OCI-LY7 (cell line): Measurements from ENCODE around the gene IPO9. TPM values are rescaled to one million over a fixed set of nuclear protein-coding genes. Genes with fewer than 3 reads are reported as not detected.

Experiments
- BruUV-seq: library from RNA; stranded (reverse); fragments of 400-500 nt; replicated peaks from 2 replicates; lab custom pipeline; 2021; lab: Mats Ljungman, UMichigan
- CTCF ChIA-PET: fragments of 300-600 bp; sonication (Branson Sonifier 250); formaldehyde crosslinking; loops from one replicate; lab custom pipeline; 2022; ENCODE audit warnings: antibody characterized with exemption; ENCODE audit not compliant: unreplicated experiment; lab: Charles Lee
- POLR2A ChIA-PET: fragments of 300-600 bp; sonication (Branson Sonifier 250); formaldehyde crosslinking; loops from one replicate; lab custom pipeline; 2022; ENCODE audit warnings: antibody characterized with exemption; lab: Charles Lee
- DNase-seq: peaks from one replicate; pipeline ENCODE4 v3.0.0-alpha.2; 2015; ENCODE audit warnings: low spot score
- H2AFZ ChIP-seq: fragments of 200-600 bp; sonication (generic), shearing (Covaris generic); 2 replicates; pipeline ENCODE4 v1.6.1; 2014; ENCODE audit warnings: mild to moderate bottlenecking, antibody characterized with exemption, low read length, moderate library complexity
- H3K27ac ChIP-seq: fragments of 200-600 bp; sonication (generic); 2 replicates; pipeline ENCODE4 v1.5.1; 2014; ENCODE audit warnings: mixed run types, low read depth, mild to moderate bottlenecking, moderate library complexity, low read length, inconsistent platforms; ENCODE audit not compliant: poor library complexity, severe bottlenecking
- H3K36me3 ChIP-seq: fragments of 200-600 bp; sonication (generic); 2 replicates; pipeline ENCODE4 v1.6.1; 2014; ENCODE audit warnings: mild to moderate bottlenecking, antibody characterized with exemption, low read length, moderate library complexity, mixed read lengths; ENCODE audit not compliant: insufficient read depth
- H3K4me1 ChIP-seq: fragments of 200-600 bp; sonication (generic); 2 replicates; pipeline ENCODE4 v1.5.1; 2014; ENCODE audit warnings: mild to moderate bottlenecking, low read length; ENCODE audit not compliant: insufficient read depth, poor library complexity, severe bottlenecking
- H3K4me2 ChIP-seq: fragments of 200-600 bp; sonication (generic); 2 replicates; pipeline ENCODE4 v1.6.1; 2014; ENCODE audit warnings: mild to moderate bottlenecking, low read length
- H3K4me3 ChIP-seq: fragments of 200-600 bp; sonication (generic); 2 replicates; pipeline ENCODE4 v1.5.1; 2014; ENCODE audit warnings: mild to moderate bottlenecking, low read depth, low read length; ENCODE audit not compliant: poor library complexity, severe bottlenecking
- H3K79me2 ChIP-seq: fragments of 200-600 bp; sonication (generic); 2 replicates; pipeline ENCODE4 v1.6.1; 2016; ENCODE audit warnings: low read depth, mild to moderate bottlenecking, low read length, moderate library complexity, mixed read lengths; ENCODE audit not compliant: insufficient read depth
- H3K9me2 ChIP-seq: fragments of 200-600 bp; sonication (generic); 2 replicates; pipeline ENCODE4 v1.6.1; 2016; ENCODE audit warnings: mild to moderate bottlenecking, low read length, mixed read lengths; ENCODE audit not compliant: insufficient read depth
- H3K9me3 ChIP-seq: fragments of 200-600 bp; sonication (generic); 2 replicates; pipeline ENCODE4 v1.6.1; 2014; ENCODE audit warnings: mild to moderate bottlenecking, mixed run types, low read length, mixed read lengths
- H4K20me1 ChIP-seq: fragments of 200-600 bp; sonication (generic); 2 replicates; pipeline ENCODE4 v1.6.1; 2014; ENCODE audit warnings: mild to moderate bottlenecking, antibody characterized with exemption, low read length, moderate library complexity, mixed read lengths; ENCODE audit not compliant: insufficient read depth
- CTCF ChIP-seq: fragments of 200-600 bp; sonication (generic); conservative IDR thresholded peaks from 2 replicates; pipeline ENCODE4 v1.5.1; 2014; ENCODE audit warnings: mild to moderate bottlenecking, antibody characterized with exemption, low read length, moderate library complexity, mixed read lengths
- EZH2phosphoT487 ChIP-seq: fragments of 200-600 bp; sonication (generic); IDR thresholded peaks from 2 replicates; pipeline ENCODE4 v1.6.1; 2018; ENCODE audit warnings: low read depth, borderline replicate concordance, mild to moderate bottlenecking, mixed run types, antibody characterized with exemption, low read length, moderate library complexity, mixed read lengths
- intact Hi-C: fragments of 100-400 bp; cut with micrococcal nuclease; formaldehyde crosslinking; loops from one replicate; pipeline ENCODE4 v1.10.0; 2022; ENCODE audit not compliant: unreplicated experiment
- total RNA-seq, 2 experiments: library from RNA; depleted of rRNA in 1 of 2; stranded (reverse); fragments of >200 nt in 1 of 2; shearing (Covaris generic) in 1 of 2; gene quantifications; 2 replicates each; pipeline ENCODE4 v1.2.3, GENCODE V29; 2014 to 2022

Gene IPO9
- total RNA-seq, 2 experiments from 2014 or later = 47.2 to 67.9 TPM

GRCh38 chr1:201806801-201807200 lies 22.2 kb upstream of the IPO9 start:
- no TSS peak for BruUV-seq
- H3K4me3 ChIP-seq = no peak overlapping the region
- ChIA-PET CTCF (no interaction called here), POLR2A (interaction anchor here (0.9 to 1.8 kb wide), 2 partner anchors 21 to 44 kb away, joined by 3 to 5 read pairs; no protein-coding TSS in a partner anchor)
- no peak for TF ChIP-seq EZH2phosphoT487
- H3K36me3 ChIP-seq = peaks cover 26% of the 10 kb centered on the region
- H3K79me2 ChIP-seq = no peaks in the 10 kb centered on the region
- 0 out of 2 replicates have a peak, but pooled peaks cover 4% of the 10 kb centered on the region for H3K9me3 ChIP-seq
- no peak for DNase-seq
- no peak overlapping the region for H3K27ac ChIP-seq
- intact Hi-C loops = no loop called here
- no peak overlapping the region for H3K4me2 ChIP-seq
- H4K20me1 ChIP-seq = no peaks in the 10 kb centered on the region
- H3K4me1 ChIP-seq = no peaks in the 10 kb centered on the region
- H3K9me2 ChIP-seq = no peaks in the 10 kb centered on the region
- no peak overlapping the region for H2AFZ ChIP-seq

- no peak overlapping the region for H3K4me2 ChIP-seq
- intact Hi-C loops = no loop called here
Observed at GRCh38 chr1:201807958-201808632, 20.9 kb upstream of the IPO9 start.

GRCh38 chr1:201808633-201808990 lies 20.3 kb upstream of the IPO9 start:
- Histone ChIP-seq H3K4me2 (no peak overlapping the region), H3K4me1 (no peaks in the 10 kb centered on the region), H3K27ac (no peak overlapping the region), H3K9me2 (no peaks in the 10 kb centered on the region), H3K9me3 (0 out of 2 replicates have a peak, but pooled peaks cover 4% of the 10 kb centered on the region), H3K4me3 (no peak overlapping the region), H3K36me3 (peaks cover 33% of the 10 kb centered on the region), H2AFZ (no peak overlapping the region), H4K20me1 (no peaks in the 10 kb centered on the region), H3K79me2 (no peaks in the 10 kb centered on the region)
- POLR2A ChIA-PET = no interaction called here
- DNase-seq = no peak
- intact Hi-C loops = no loop called here
- BruUV-seq = no TSS peak
- TF ChIP-seq EZH2phosphoT487 (no peak), CTCF (no peak)
- CTCF ChIA-PET = no interaction called here

More at GRCh38 chr1:201807958-201808632, 20.9 kb upstream of the IPO9 start:
- peaks cover 34% of the 10 kb centered on the region for H3K36me3 ChIP-seq
- ChIA-PET POLR2A (interaction anchor here (0.6 to 1.8 kb wide), 4 partner anchors 19 to 1271 kb away, joined by 3 to 5 read pairs (median 4); no protein-coding TSS in a partner anchor), CTCF (no interaction called here)
- no TSS peak for BruUV-seq
- no peak overlapping the region for H3K27ac ChIP-seq
- H3K9me3 ChIP-seq = 0 out of 2 replicates have a peak, but pooled peaks cover 4% of the 10 kb centered on the region
- TF ChIP-seq CTCF (no peak), EZH2phosphoT487 (no peak)
- no peak for DNase-seq
- H3K9me2 ChIP-seq = no peaks in the 10 kb centered on the region
- H3K4me3 ChIP-seq = no peak overlapping the region
- H3K4me1 ChIP-seq = no peaks in the 10 kb centered on the region
- H2AFZ ChIP-seq = no peak overlapping the region
- H3K79me2 ChIP-seq = no peaks in the 10 kb centered on the region
- H4K20me1 ChIP-seq = no peaks in the 10 kb centered on the region
